H1 (cell line): ENCODE results near the gene HTRA1. TPM values are rescaled to one million over a fixed set of nuclear protein-coding genes. Genes with fewer than 3 reads are reported as not detected.

ENCODE experiments used
- HDAC6 ChIP-seq: IDR thresholded peaks from one replicate; pipeline ENCODE4 v1.7.1; 2012; ENCODE audit warnings: low read depth, mild to moderate bottlenecking, inconsistent platforms, low read length, moderate library complexity
- PHF8 ChIP-seq: fragments of 200-600 bp; sonication (generic); conservative IDR thresholded peaks from 2 replicates; pipeline ENCODE4 v1.7.1; 2012; ENCODE audit warnings: low read depth, mild to moderate bottlenecking, inconsistent platforms, low read length, moderate library complexity
- SIN3A ChIP-seq, 2 experiments: IDR thresholded peaks in 1 of 2; conservative IDR thresholded peaks in 1 of 2; 2 replicates each; pipeline ENCODE4 v1.6.1; 2011 to 2012; ENCODE audit warnings: low read length in 2 of 2, improper control_type of control experiment in 1 of 2, low read depth in 1 of 2, mild to moderate bottlenecking in 1 of 2
- YY1 ChIP-seq: IDR thresholded peaks from 2 replicates; pipeline ENCODE4 v1.6.1; 2011; ENCODE audit warnings: low read depth, mild to moderate bottlenecking, low read length
- polyA plus RNA-seq, 7 experiments: library from polyadenylated mRNA; depleted of rRNA in 3 of 7; stranded (reverse) in 5 of 7; unstranded in 2 of 7; fragments of >200 nt in 5 of 7; fragments of 200-250 nt in 2 of 7; gene quantifications; 1 replicate in 5 of 7; 2 replicates in 1 of 7; 4 replicates in 1 of 7; pipeline versions ENCODE4 v1.2.1 to v1.2.3, GENCODE V29; 2011 to 2013; ENCODE audit warnings: missing spikeins in 2 of 7, mixed read lengths in 2 of 7
- total RNA-seq: library from RNA; stranded (reverse); fragmentation: NEBNext Ultra II Directional; extraction: Animal tissue kit (Norgen Biotek cat#: 25700); gene quantifications from 2 replicates; pipeline ENCODE4 v1.2.1, GENCODE V29; 2021

The HTRA1 gene
- total and polyA plus RNA-seq, 2 of the 8 experiments (the other 6 are each of a cell fraction or from before 2014, with no cell fraction given), result 15.8 to 20.1 TPM

DNA sequence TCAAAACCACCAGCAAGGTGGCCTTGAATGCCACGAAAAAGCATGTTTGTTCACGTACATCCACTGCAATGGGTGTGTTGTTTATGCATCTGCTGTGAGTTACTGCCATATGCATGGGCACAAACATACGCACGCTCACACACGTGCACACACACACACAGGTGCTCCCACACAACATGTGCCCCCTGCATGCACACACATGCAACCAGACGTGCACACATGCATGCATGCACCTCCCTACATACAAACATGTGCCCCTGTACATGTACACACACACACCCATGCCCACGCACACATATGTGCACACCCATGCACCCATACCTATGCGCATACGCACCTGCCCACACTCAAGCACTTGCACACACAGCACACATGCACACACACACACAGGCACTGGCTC lies 89.1 kb downstream of the HTRA1 start (continued):
- no peak for TF ChIP-seq YY1
- TF ChIP-seq HDAC6, result no peak
- no peak for TF ChIP-seq SIN3A (conservative IDR thresholded peaks at IDR 0.05 in 1 of 2, IDR thresholded peaks at IDR 0.05 in 1 of 2; ENCODE audit: low read depth in 1 of 2, low read length in 2 of 2)
- TF ChIP-seq PHF8, result no peak
